GM19238 (cell line): ENCODE data around the gene CAND1.
A peak's percentile ranks its signal among the peaks of the same experiment; 100 is the strongest.

Experiments
- DNase-seq: peaks from one replicate; pipeline ENCODE4 v3.0.0; 2011; ENCODE audit warnings: low spot score; ENCODE audit not compliant: insufficient read length

CAND1 gene

GRCh38 chr12:67268896-67269632 is at the start of gene CAND1:
Gene CAND1, plus strand, starts transcription at chr12:67269358. Its CDS starts 360 bp downstream, at chr12:67269718.
- peak; percentile 66 for DNase-seq

- DNase-seq, result no peak
These were observed 49.1 kb upstream of the CAND1 start for GRCh38 chr12:67220065-67220464.

GRCh38 chr12:67222302-67222701 is 46.9 kb upstream of the CAND1 start:
- no peak for DNase-seq

- no peak for DNase-seq
These were observed 45.9 kb upstream of the CAND1 start for GRCh38 chr12:67223225-67223624.

GRCh38 chr12:67237231-67237630 is 31.9 kb upstream of the CAND1 start:
- no peak for DNase-seq

- no peak for DNase-seq
These were observed 30.1 kb upstream of the CAND1 start for GRCh38 chr12:67239061-67239460.

- DNase-seq, result no peak
These were observed 27.7 kb upstream of the CAND1 start for GRCh38 chr12:67241482-67241881.

GRCh38 chr12:67243260-67243659 is 25.9 kb upstream of the CAND1 start:
- DNase-seq, result no peak

GRCh38 chr12:67245571-67245970 is 23.6 kb upstream of the CAND1 start:
- no peak for DNase-seq

- DNase-seq, result no peak
These were observed 18.1 kb upstream of the CAND1 start for GRCh38 chr12:67251012-67251411.

- no peak for DNase-seq
These were observed 14.7 kb upstream of the CAND1 start for GRCh38 chr12:67254372-67255026.

- DNase-seq, result no peak
These were observed 12.5 kb upstream of the CAND1 start for GRCh38 chr12:67256649-67257048.

GRCh38 chr12:67263471-67263870 is 5.7 kb upstream of the CAND1 start:
- DNase-seq, result no peak

GRCh38 chr12:67268335-67268895 is 743 bp upstream of the CAND1 start:
- peak; percentile 64 for DNase-seq

- DNase-seq, result no peak
These were observed 745 bp downstream of the CAND1 start for GRCh38 chr12:67269633-67270573.

GRCh38 chr12:67270622-67271021 is 1.5 kb downstream of the CAND1 start:
- DNase-seq, result no peak

GRCh38 chr12:67271976-67272375 is 2.8 kb downstream of the CAND1 start:
- DNase-seq, result no peak

- DNase-seq, result no peak
These were observed 5.0 kb downstream of the CAND1 start for GRCh38 chr12:67274186-67274585.

- no peak for DNase-seq
These were observed 6.3 kb downstream of the CAND1 start for GRCh38 chr12:67275380-67275913.

GRCh38 chr12:67276421-67276820 is 7.3 kb downstream of the CAND1 start:
- DNase-seq, result no peak

GRCh38 chr12:67279637-67280036 is 10.5 kb downstream of the CAND1 start:
- no peak for DNase-seq
